ENCODE measurements around the gene ASXL1. TPM values are rescaled to one million over a fixed set of nuclear protein-coding genes. Genes with fewer than 3 reads are reported as not detected.
"Not testable (repeated sequence)": the region's sequence is repeated elsewhere in the genome, so short reads cannot be mapped to it uniquely, and the experiment has no call there.

The ASXL1 gene
- 65.6 TPM for total RNA-seq

DNA sequence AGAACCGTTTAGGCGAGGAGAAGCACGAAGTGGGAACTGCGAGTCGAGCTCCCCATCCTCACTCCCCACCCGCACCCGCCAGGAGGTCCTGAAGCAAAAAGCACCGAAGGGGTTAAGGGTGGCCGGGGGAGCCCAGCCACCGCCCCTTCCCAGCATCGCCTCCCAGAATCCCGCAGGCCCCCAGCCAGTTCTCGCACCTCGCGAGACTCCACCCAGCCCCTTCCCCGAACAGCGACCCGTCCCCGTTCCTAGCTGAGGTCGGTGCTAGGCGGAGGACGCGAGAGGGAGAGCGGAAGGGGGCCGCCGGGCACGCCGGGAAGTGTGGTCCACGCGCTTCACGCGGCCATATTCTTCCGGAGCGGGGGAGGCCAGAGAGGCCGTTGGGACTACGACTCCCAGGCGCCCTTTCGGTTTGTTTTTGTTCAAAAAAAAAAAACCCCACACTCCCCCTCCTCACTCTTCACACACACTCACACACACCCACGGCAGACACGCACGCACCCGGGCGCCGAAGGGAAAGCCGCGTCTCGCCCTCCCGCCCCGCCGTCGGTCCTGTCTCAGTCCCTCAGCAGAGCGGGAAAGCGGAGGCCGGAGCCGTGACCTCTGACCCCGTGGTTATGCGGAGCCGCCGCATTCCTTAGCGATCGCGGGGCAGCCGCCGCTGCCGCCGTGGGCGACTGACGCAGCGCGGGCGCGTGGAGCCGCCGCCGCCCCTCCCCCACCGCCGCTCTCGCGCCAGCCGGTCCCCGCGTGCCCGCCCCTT is at the start of gene ASXL1:
Gene ASXL1, plus strand, starts transcription at position 463 of the 763 bp plus-strand sequence. CDS start 445 bp downstream, outside the sequence.
- DNase-seq: peak; percentile 100

GRCh38 chr20:32312718-32313424 is 45.3 kb upstream of the ASXL1 start:
- no peak for DNase-seq

GRCh38 chr20:32314768-32315167 is 43.4 kb upstream of the ASXL1 start:
- no peak for DNase-seq

- DNase-seq: no peak
These were observed 42.7 kb upstream of the ASXL1 start for GRCh38 chr20:32315399-32315798.

DNA sequence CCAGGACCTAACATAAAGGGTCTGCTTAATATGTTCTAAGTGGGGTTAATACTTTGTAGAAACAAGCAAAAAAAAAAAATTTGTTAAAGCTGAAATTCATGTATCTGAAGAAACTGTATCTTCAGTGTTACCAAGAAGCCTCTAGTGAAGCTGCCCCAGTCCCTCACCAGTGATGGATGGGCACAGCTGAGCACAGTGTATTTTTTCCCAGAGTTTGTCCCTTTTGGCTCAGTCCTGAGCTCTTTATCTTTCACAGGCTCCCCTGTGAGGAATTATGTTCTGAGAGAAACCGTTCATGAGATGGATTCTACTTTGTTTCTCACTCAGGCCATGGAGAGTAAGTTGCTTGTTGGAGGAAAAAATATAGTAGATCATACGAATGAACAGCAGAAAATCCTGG is 42.2 kb upstream of the ASXL1 start:
- peak; percentile 90 for DNase-seq

DNA sequence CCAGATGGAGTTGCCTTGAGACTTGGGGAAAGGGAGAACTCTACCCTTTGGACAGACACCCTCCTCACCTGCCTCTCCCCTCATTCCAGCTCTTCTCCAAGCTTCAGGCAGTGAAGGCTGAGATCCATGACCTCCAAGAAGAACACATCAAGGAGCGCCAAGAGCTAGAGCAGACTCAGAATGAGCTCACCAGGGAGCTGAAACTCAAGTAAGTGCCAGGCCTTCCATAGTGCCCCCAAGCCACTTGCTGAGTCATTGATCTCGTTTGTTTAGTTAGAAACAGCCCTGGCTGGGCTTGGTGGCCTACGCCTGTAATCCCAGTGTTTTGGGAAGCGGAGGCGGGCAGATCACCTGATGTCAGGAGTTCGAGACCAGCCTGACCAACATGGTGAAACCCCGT is 41.5 kb upstream of the ASXL1 start:
- DNase-seq: no peak

DNA sequence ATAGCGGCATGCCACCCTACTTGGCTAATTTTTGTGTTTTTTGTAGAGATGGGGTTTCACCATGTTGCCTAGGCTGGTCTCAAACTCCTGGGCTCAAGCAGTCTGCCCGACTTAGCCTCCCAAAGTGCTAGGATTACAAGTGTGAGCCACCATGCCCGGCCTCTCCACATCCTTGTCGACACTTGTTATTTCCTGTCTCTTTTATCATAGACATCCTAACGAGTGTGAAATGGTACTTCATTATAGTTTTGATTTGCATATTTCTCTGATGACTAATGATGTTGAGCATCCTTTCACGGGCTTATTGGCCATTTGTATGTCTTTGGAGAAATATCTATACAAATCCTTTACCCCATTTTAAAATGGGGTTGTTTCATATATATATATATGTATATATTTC is 39.0 kb upstream of the ASXL1 start:
- DNase-seq: no peak

GRCh38 chr20:32320305-32320704 is 37.8 kb upstream of the ASXL1 start:
- DNase-seq: no peak

DNA sequence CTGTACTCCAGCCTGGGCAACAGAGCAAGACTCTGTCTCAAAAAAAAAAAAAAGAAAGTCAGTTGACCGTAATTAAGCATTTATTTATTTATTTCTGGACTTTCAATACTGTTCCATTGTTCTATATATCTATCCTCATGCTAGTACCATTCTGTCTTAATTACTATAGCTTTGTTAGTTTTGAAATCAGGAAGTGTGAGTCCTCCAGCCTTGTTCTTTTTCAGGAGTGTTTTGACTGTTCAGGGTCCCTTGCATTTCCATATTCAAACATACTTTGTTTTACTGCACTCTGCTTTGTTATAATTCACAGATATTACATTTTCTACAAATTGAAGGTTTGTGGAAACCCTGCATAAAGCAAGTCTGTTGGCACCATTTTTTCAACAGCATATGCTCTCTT is 36.7 kb upstream of the ASXL1 start:
- no peak for DNase-seq

DNA sequence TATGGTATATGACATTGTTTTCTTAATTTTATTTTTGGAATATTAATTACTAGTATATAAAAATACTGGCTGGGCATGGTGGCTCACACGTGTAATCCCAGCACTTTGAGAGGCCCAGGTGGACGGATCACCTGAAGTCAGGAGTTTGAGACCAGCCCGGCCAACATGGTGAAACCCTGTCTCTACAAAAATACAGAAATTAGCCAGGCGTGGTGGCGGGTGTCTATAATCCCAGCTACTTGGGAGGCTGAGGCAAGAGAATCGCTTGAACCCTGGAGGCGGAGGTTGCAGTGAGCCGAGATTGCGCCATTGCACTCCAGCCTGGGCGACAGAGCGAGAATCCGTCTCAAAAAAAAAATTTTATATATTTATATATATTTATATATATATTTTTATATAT is 35.9 kb upstream of the ASXL1 start:
- not testable (repeated sequence) for DNase-seq

DNA sequence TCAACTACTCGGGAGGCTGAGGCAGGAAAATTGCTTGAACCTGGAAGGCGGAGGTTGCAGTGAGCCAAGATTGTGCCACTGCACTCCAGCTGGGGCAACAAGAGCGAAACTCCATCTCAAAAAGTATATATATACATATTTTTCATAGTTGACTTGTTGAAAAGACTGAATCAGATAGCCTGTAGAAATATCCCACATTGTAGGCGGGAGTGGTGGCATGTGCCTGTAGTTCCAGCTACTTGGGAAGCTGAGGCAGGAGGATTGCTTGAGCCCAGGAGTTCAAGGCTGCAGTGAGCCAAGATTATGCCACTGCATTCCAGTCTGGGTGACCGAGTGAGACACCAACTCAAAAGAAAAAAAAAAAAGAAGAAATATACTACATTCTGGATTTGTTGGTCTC is 34.4 kb upstream of the ASXL1 start:
- DNase-seq: not testable (repeated sequence)

- DNase-seq: no peak
These were observed 32.2 kb upstream of the ASXL1 start for GRCh38 chr20:32325706-32326503.

DNA sequence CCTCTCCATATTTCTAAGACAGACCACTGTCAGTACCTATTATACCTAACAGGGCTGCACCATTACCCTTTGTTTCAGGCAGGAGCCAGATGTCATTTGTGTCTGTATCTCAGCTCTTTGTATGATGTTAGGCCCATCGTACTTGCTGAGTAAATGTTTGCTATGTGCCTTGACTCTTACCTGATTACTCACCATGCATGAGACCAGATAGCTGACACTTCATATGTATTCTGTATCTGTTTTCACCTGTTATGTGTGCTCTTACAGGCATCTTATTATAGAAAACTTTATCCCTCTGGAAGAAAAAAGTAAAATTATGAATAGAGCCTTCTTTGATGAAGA is 31.7 kb upstream of the ASXL1 start:
- no peak for DNase-seq

GRCh38 chr20:32327087-32327681 is 30.9 kb upstream of the ASXL1 start:
- no peak for DNase-seq

DNA sequence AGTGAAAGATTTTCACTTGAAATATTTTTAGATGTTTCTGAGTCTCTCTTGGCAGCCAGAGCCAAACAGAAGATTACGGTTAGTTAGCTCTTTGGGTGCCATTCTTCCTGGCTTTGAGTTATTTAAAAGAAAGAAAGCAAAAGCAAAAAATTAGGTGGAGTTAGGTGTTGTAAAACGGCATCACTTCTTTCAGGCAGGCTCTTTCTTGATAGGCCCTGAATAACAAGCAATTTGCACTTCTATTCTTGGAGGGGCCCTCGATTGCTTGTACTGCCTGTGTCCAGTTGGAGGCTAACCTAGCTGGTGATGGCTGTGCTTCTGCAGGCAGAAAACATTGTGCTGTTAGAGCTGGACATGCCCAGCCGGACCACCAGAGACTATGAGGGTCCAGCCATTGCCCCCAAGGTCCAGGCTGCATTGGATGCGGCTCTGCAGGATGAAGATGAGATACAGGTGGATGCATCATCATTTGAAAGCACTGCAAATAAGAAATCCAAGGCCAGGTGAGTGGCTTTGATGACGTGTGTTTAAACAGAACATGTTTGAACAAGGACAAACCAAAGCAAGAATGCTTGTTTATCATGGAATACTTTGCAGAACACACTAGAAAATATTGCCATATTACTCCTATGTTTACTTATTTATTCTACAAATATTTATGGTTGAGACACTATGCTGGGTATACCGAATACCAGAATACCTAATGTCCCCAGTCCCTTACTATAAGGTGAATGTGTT is 28.1 kb upstream of the ASXL1 start:
- DNase-seq: no peak

DNA sequence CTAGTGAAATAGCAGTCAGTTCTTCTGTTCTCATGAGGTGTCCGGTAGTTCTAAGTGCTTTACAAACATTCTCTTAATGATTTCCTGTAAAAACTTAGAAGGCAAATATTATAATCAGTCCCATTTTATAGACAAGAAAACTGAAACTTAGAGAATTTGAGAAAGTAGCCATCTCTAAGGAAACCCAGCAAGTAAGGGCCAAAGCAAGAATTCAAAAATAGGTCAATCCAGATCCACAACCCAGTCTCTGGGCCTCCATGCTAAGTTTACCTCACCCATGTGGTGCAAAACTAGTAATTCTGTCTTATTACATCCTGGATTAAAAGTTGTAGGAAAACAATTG is 27.6 kb upstream of the ASXL1 start:
- DNase-seq: no peak

GRCh38 chr20:32332614-32333013 is 25.5 kb upstream of the ASXL1 start:
- no peak for DNase-seq

DNA sequence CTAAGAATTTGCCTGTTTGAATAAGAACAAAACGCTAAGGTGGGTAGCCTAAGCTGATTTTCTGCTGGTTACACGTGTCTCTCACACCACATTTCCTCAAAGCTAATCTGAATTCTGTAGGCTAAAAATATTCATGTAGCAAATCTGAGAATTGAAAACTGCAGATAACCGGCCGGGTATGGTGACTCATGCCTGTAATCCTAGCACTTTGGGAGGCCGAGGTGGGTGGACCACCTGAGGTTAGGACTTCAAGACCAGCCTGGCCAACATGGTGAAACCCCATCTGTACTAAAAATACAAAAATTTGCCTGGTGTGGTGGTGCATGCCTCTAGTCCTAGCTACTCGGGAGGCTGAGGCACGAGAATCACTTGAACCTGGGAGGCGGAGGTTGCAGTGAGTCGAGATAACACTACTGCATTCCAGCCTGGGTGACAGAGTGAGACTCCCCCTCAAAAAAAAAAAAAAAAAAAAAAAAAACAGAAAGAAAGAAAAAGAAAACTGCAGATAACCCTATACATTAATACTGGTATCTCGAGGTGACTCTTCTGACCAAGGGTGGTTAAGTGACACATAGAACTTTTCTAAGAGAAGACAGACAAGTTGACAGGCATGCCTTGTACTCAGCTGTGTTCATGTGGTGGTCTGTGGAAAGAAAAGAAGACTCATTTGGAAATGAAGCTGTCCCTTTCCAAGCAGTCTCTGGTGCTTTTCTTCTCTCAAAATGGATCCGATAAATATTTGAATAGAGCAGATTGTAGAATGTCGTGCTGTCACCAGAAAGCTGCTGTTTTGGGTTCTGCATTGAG is 24.7 kb upstream of the ASXL1 start:
- no peak for DNase-seq

GRCh38 chr20:32333988-32334885 is 23.9 kb upstream of the ASXL1 start:
- DNase-seq: peak; percentile 32

- peak; percentile 35 for DNase-seq
These were observed 21.2 kb upstream of the ASXL1 start for GRCh38 chr20:32336918-32337347.

Measured in tongue (tissue), 2 donors.